ENCODE measurements around the gene DAG1. TPM values are rescaled to one million over a fixed set of nuclear protein-coding genes. Genes with fewer than 3 reads are reported as not detected.
A peak's percentile ranks its signal among the peaks of the same experiment; 100 is the strongest.

DAG1 gene
- total and polyA plus RNA-seq, 2 experiments from 2014 or later: 29.9 to 152 TPM

DNA sequence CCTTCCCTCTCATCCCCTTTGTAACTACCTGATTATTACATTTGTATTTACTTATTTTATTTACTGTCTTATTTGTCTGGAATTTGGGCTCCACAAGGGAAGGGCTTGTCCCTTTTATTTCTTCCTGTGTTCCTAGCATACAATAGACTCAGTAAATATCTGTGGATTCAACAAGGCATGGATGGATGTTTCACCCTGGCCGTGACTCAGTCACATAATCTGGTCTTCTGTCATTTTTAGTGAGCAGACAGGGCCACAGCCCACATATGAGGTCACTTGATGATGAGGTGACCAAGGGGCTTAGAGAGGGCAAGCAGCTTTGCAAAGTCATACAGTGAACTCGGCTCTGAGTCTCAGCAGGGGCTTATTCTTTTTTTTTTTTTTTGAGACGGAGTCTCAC, 7.8 kb upstream of the DAG1 start:
- H4K20me1 ChIP-seq (replicated peaks; ENCODE audit: insufficient read depth): no peaks in the 10 kb centered on the region
- Mint-ChIP-seq H3K9me3 (no peaks in the 10 kb centered on the region), H3K27ac (peak overlapping the region; percentile 97), H3K36me3 (ENCODE audit: low read depth) (no peaks in the 10 kb centered on the region; the same call in 2 of the 3 replicates), H3K4me3 (peak overlapping the region; percentile 11; the same call in 1 of the 3 replicates), H3K4me1 (peaks cover 47% of the 10 kb centered on the region), H3K27me3 (ENCODE audit: insufficient read depth, low read depth, poor library complexity) (peaks cover 11% of the 10 kb centered on the region)
- H3K27ac ChIP-seq (ENCODE audit: low read depth): peak overlapping the region; percentile 99
- H3F3A ChIP-seq (replicated peaks; ENCODE audit: low read depth): peaks cover 21% of the 10 kb centered on the region; the same call in 1 of the 2 replicates
- H3K4me3 ChIP-seq: peak overlapping the region; percentile 29; the same call in 1 of the 2 replicates
- no peaks in the 10 kb centered on the region for H3K9me2 ChIP-seq (ENCODE audit: insufficient read depth)
- H3K4me1 ChIP-seq (ENCODE audit: insufficient read depth): peaks cover 37% of the 10 kb centered on the region
- peak overlapping the region; percentile 75 for H3K4me2 ChIP-seq
- H2AFZ ChIP-seq: peak overlapping the region; percentile 1; the same call in 1 of the 2 replicates
- no peaks in the 10 kb centered on the region for H3K36me3 ChIP-seq (ENCODE audit: insufficient read depth)
- DNase-seq (ENCODE audit: low spot score): no peak
- no peak for TF ChIP-seq STAT1 (IDR thresholded peaks at IDR 0.05; ENCODE audit: unreplicated experiment)
- TF ChIP-seq, protein P1, sequence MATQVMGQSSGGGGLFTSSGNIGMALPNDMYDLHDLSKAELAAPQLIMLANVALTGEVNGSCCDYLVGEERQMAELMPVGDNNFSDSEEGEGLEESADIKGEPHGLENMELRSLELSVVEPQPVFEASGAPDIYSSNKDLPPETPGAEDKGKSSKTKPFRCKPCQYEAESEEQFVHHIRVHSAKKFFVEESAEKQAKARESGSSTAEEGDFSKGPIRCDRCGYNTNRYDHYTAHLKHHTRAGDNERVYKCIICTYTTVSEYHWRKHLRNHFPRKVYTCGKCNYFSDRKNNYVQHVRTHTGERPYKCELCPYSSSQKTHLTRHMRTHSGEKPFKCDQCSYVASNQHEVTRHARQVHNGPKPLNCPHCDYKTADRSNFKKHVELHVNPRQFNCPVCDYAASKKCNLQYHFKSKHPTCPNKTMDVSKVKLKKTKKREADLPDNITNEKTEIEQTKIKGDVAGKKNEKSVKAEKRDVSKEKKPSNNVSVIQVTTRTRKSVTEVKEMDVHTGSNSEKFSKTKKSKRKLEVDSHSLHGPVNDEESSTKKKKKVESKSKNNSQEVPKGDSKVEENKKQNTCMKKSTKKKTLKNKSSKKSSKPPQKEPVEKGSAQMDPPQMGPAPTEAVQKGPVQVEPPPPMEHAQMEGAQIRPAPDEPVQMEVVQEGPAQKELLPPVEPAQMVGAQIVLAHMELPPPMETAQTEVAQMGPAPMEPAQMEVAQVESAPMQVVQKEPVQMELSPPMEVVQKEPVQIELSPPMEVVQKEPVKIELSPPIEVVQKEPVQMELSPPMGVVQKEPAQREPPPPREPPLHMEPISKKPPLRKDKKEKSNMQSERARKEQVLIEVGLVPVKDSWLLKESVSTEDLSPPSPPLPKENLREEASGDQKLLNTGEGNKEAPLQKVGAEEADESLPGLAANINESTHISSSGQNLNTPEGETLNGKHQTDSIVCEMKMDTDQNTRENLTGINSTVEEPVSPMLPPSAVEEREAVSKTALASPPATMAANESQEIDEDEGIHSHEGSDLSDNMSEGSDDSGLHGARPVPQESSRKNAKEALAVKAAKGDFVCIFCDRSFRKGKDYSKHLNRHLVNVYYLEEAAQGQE (IDR thresholded peaks at IDR 0.05; ENCODE audit: unreplicated experiment): no peak
- TF ChIP-seq EZH2 (IDR thresholded peaks at IDR 0.05; ENCODE audit: low read depth, unreplicated experiment): no peak
- TF ChIP-seq, protein P2, sequence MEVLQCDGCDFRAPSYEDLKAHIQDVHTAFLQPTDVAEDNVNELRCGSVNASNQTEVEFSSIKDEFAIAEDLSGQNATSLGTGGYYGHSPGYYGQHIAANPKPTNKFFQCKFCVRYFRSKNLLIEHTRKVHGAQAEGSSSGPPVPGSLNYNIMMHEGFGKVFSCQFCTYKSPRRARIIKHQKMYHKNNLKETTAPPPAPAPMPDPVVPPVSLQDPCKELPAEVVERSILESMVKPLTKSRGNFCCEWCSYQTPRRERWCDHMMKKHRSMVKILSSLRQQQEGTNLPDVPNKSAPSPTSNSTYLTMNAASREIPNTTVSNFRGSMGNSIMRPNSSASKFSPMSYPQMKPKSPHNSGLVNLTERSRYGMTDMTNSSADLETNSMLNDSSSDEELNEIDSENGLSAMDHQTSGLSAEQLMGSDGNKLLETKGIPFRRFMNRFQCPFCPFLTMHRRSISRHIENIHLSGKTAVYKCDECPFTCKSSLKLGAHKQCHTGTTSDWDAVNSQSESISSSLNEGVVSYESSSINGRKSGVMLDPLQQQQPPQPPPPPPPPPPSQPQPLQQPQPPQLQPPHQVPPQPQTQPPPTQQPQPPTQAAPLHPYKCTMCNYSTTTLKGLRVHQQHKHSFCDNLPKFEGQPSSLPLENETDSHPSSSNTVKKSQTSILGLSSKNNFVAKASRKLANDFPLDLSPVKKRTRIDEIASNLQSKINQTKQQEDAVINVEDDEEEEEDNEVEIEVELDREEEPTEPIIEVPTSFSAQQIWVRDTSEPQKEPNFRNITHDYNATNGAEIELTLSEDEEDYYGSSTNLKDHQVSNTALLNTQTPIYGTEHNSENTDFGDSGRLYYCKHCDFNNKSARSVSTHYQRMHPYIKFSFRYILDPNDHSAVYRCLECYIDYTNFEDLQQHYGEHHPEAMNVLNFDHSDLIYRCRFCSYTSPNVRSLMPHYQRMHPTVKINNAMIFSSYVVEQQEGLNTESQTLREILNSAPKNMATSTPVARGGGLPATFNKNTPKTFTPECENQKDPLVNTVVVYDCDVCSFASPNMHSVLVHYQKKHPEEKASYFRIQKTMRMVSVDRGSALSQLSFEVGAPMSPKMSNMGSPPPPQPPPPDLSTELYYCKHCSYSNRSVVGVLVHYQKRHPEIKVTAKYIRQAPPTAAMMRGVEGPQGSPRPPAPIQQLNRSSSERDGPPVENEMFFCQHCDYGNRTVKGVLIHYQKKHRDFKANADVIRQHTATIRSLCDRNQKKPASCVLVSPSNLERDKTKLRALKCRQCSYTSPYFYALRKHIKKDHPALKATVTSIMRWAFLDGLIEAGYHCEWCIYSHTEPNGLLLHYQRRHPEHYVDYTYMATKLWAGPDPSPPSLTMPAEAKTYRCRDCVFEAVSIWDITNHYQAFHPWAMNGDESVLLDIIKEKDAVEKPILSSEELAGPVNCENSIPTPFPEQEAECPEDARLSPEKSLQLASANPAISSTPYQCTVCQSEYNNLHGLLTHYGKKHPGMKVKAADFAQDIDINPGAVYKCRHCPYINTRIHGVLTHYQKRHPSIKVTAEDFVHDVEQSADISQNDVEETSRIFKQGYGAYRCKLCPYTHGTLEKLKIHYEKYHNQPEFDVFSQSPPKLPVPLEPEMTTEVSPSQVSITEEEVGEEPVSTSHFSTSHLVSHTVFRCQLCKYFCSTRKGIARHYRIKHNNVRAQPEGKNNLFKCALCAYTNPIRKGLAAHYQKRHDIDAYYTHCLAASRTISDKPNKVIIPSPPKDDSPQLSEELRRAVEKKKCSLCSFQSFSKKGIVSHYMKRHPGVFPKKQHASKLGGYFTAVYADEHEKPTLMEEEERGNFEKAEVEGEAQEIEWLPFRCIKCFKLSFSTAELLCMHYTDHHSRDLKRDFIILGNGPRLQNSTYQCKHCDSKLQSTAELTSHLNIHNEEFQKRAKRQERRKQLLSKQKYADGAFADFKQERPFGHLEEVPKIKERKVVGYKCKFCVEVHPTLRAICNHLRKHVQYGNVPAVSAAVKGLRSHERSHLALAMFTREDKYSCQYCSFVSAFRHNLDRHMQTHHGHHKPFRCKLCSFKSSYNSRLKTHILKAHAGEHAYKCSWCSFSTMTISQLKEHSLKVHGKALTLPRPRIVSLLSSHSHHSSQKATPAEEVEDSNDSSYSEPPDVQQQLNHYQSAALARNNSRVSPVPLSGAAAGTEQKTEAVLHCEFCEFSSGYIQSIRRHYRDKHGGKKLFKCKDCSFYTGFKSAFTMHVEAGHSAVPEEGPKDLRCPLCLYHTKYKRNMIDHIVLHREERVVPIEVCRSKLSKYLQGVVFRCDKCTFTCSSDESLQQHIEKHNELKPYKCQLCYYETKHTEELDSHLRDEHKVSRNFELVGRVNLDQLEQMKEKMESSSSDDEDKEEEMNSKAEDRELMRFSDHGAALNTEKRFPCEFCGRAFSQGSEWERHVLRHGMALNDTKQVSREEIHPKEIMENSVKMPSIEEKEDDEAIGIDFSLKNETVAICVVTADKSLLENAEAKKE (CRISPR knock-in tag; IDR thresholded peaks at IDR 0.05): no peak
- no peak for TF ChIP-seq JUNB (IDR thresholded peaks at IDR 0.05; ENCODE audit: unreplicated experiment)
- TF ChIP-seq NANOG (IDR thresholded peaks at IDR 0.05; ENCODE audit: borderline replicate concordance): no peak
- no peak for TF ChIP-seq ZNF114 (CRISPR knock-in tag; IDR thresholded peaks at IDR 0.05)
- no peaks in the 10 kb centered on the region for H3K27me3 ChIP-seq (ENCODE audit: insufficient read depth)
- no peak for ATAC-seq
- H3K79me2 ChIP-seq (replicated peaks; ENCODE audit: insufficient read depth): no peaks in the 10 kb centered on the region
